ENCODE data around the gene LKAAEAR1. TPM values are rescaled to one million over a fixed set of nuclear protein-coding genes. Genes with fewer than 3 reads are reported as not detected.
A peak's percentile ranks its signal among the peaks of the same experiment; 100 is the strongest.

The LKAAEAR1 gene
- total and polyA plus RNA-seq, 2 of the 13 experiments (the other 11 are each of a cell fraction or from before 2014, with no cell fraction given), result not detected

DNA sequence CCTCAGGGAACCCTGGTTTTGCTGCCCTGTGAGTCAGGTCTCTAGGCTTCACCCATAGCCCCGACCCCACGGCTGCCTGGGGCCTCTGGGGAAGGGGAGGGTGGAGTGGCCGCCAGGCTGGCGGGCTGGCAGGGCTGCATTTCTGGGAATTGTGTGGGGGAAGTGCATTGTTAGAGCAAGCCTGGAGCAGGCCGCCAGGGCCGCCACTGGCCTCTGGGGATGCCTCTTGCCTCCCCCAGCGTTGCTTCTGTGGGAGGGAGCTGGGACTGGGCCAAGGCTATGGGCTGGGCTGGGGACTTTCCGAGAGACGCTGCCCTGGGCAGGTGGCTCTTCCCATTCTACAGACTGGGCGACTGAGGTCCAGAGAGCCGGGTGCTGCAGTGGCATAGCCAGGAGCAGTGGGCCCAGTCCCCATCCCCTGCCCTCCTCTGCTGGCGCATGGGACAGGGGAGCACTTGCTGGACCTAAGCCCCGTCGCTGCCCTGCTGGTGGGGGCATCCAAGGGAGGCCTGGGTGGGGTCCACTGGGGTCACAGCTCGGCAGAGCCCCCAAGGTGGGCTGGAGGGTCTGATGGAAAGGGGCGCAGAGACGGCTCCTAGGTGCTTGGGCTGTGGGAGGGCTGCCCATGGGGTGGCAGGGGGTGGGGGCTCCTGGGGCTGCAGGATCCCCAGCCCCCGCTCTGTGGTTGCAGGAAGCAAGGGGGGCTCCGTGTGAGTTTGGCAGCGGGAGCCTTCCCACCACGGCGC is 28.1 kb downstream of the LKAAEAR1 start:
- Histone ChIP-seq H2AFZ (ENCODE audit: low read length) (no peak overlapping the region), H3K9ac (ENCODE audit: insufficient read depth, low read depth, low read length) (peak overlapping the region; percentile 72), H3K36me3 (replicated peaks in 1 of 2; ENCODE audit: control insufficient read depth in 1 of 2, insufficient read depth in 2 of 2, low read length in 2 of 2) (no peaks in the 10 kb centered on the region), H3K9me3 (ENCODE audit: low read length) (no peaks in the 10 kb centered on the region), H3K4me1 (ENCODE audit: insufficient read depth, low read length) (peaks cover 85% of the 10 kb centered on the region), H3K79me2 (ENCODE audit: insufficient read depth, low read length) (no peaks in the 10 kb centered on the region), H3K4me3 (replicated peaks in 1 of 3; ENCODE audit: insufficient read depth in 1 of 3, low read depth in 2 of 3, low read length in 3 of 3) (peak overlapping the region; percentile 40 to 69 (median 42)), H3K27me3 (ENCODE audit: control insufficient read depth in 1 of 2, insufficient read depth in 2 of 2, low read length in 2 of 2) (no peaks in the 10 kb centered on the region), H4K20me1 (ENCODE audit: insufficient read depth, low read length) (no peaks in the 10 kb centered on the region), H3K27ac (ENCODE audit: extremely low read length, insufficient read depth, low read length) (peak overlapping the region; percentile 77), H3K4me2 (ENCODE audit: low read depth, low read length) (peak overlapping the region; percentile 87)
- intact Hi-C loops (cut with micrococcal nuclease; ENCODE audit: unreplicated experiment) (loop anchor here (2.0 kb wide), 2 partner anchors 13 to 19 kb away; partner anchors contain the start of gene C20orf204), in situ Hi-C loops (cut with HindIII; ENCODE audit: extremely low pct_ligation_motif_present, low pct_unique_long_range_greater_than_20kb) (loop anchor here (5.0 kb wide), 1 partner anchor 79 kb away; the partner anchor contains the start of gene SAMD10)
- FAIRE-seq, result no peak
- ChIA-PET POLR2A (interaction anchor here (1.1 to 9.4 kb wide), 5 partner anchors 10 to 429 kb away, joined by 3 to 252 read pairs (median 6); partner anchors contain the start of genes C20orf204, GMEB2 and UCKL1), CTCF (ENCODE audit: low intra/inter-chr PET ratio, low total read pairs) (interaction anchor here (3.7 kb wide), 1 partner anchor 76 kb away, joined by 33 read pairs; the partner anchor contains the start of genes PRPF6 and SAMD10)
- peak; percentile 11 for ATAC-seq
- BruUV-seq (replicated peaks), result no TSS peak
- 9% methylated on average over 15 of the region's 22 CpGs for WGBS (ENCODE audit: low lambda C conversion rate)
- DNase-seq (ENCODE audit: low spot score), result peak; percentile 90
- TF ChIP-seq, protein P1, sequence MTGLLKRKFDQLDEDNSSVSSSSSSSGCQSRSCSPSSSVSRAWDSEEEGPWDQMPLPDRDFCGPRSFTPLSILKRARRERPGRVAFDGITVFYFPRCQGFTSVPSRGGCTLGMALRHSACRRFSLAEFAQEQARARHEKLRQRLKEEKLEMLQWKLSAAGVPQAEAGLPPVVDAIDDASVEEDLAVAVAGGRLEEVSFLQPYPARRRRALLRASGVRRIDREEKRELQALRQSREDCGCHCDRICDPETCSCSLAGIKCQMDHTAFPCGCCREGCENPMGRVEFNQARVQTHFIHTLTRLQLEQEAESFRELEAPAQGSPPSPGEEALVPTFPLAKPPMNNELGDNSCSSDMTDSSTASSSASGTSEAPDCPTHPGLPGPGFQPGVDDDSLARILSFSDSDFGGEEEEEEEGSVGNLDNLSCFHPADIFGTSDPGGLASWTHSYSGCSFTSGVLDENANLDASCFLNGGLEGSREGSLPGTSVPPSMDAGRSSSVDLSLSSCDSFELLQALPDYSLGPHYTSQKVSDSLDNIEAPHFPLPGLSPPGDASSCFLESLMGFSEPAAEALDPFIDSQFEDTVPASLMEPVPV (CRISPR knock-in tag; IDR thresholded peaks at IDR 0.05), result 0 out of 2 replicates have a peak, but pooled peaks have one; percentile 15
- TF ChIP-seq XRCC5 (optimal IDR thresholded peaks at IDR 0.05; ENCODE audit: low read length) (no peak), ZNF782 (CRISPR knock-in tag; IDR thresholded peaks at IDR 0.05; ENCODE audit: borderline replicate concordance) (no peak; the same call in 1 of the 2 replicates), RXRA (CRISPR knock-in tag; IDR thresholded peaks at IDR 0.05) (peak; percentile 78; the same call in 1 of the 2 replicates), SMC3 (IDR thresholded peaks at IDR 0.05; ENCODE audit: low read length) (no peak), PAF1 (CRISPR knock-in tag; IDR thresholded peaks at IDR 0.05) (no peak), ZNF770 (CRISPR knock-in tag; IDR thresholded peaks at IDR 0.05) (peak; percentile 23), ZZZ3 (CRISPR knock-in tag; IDR thresholded peaks at IDR 0.05; ENCODE audit: borderline replicate concordance) (no peak), SUZ12 (IDR thresholded peaks at IDR 0.05; ENCODE audit: low read depth, low read length) (no peak), BRCA1 (CRISPR knock-in tag; IDR thresholded peaks at IDR 0.05) (peak; percentile 47; the same call in 1 of the 2 replicates), ZNF709 (CRISPR knock-in tag; IDR thresholded peaks at IDR 0.05) (no peak), ERF (CRISPR knock-in tag; IDR thresholded peaks at IDR 0.05) (peak; percentile 83), PCBP1 (IDR thresholded peaks at IDR 0.05; ENCODE audit: borderline replicate concordance, low read depth, low read length) (peak; percentile 98), TEAD2 (CRISPR knock-in tag; IDR thresholded peaks at IDR 0.05) (no peak), NFRKB (IDR thresholded peaks at IDR 0.05) (no peak), SOX5 (CRISPR knock-in tag; IDR thresholded peaks at IDR 0.05; ENCODE audit: borderline replicate concordance) (peak; percentile 75), ZNF883 (CRISPR knock-in tag; IDR thresholded peaks at IDR 0.05; ENCODE audit: not compliant biosample characterization) (no peak), ZSCAN12 (CRISPR knock-in tag; IDR thresholded peaks at IDR 0.05) (no peak)
- TF ChIP-seq, protein P2, sequence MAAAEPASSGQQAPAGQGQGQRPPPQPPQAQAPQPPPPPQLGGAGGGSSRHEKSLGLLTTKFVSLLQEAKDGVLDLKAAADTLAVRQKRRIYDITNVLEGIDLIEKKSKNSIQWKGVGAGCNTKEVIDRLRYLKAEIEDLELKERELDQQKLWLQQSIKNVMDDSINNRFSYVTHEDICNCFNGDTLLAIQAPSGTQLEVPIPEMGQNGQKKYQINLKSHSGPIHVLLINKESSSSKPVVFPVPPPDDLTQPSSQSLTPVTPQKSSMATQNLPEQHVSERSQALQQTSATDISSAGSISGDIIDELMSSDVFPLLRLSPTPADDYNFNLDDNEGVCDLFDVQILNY (CRISPR knock-in tag; conservative IDR thresholded peaks at IDR 0.05), result 0 out of 2 replicates have a peak, but pooled peaks have one; percentile 13
- TF ChIP-seq, protein P3, sequence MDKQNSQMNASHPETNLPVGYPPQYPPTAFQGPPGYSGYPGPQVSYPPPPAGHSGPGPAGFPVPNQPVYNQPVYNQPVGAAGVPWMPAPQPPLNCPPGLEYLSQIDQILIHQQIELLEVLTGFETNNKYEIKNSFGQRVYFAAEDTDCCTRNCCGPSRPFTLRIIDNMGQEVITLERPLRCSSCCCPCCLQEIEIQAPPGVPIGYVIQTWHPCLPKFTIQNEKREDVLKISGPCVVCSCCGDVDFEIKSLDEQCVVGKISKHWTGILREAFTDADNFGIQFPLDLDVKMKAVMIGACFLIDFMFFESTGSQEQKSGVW (CRISPR knock-in tag; IDR thresholded peaks at IDR 0.05; ENCODE audit: borderline replicate concordance), result no peak

Data from HepG2 (cell line).